Measurements from ENCODE around the gene USP28.
"Not testable (repeated sequence)": the region's sequence is repeated elsewhere in the genome, so short reads cannot be mapped to it uniquely, and the experiment has no call there.

USP28 gene

DNA sequence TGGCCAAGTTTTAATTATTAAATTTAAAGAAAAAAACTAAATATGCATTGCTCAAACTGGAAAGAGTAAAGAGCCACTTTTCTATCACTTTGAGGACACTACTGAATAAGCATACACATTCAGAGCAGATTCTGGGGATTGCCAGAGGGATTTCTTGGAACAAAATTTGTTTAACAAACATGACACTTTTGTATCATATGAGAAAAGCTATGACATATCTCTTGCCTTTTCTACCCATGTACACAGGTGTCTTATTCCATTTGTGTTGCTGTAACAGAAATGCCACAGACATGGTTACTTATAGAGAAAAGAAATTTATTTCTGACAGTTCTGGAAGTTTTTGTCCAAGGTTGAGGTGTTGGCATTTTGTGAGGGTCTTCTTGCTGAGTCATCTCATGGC is 13.5 kb upstream of the USP28 start:
- TF ChIP-seq, protein P1, sequence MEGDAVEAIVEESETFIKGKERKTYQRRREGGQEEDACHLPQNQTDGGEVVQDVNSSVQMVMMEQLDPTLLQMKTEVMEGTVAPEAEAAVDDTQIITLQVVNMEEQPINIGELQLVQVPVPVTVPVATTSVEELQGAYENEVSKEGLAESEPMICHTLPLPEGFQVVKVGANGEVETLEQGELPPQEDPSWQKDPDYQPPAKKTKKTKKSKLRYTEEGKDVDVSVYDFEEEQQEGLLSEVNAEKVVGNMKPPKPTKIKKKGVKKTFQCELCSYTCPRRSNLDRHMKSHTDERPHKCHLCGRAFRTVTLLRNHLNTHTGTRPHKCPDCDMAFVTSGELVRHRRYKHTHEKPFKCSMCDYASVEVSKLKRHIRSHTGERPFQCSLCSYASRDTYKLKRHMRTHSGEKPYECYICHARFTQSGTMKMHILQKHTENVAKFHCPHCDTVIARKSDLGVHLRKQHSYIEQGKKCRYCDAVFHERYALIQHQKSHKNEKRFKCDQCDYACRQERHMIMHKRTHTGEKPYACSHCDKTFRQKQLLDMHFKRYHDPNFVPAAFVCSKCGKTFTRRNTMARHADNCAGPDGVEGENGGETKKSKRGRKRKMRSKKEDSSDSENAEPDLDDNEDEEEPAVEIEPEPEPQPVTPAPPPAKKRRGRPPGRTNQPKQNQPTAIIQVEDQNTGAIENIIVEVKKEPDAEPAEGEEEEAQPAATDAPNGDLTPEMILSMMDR (conservative IDR thresholded peaks at IDR 0.05; ENCODE audit: control insufficient read depth, insufficient read depth, low read depth, low read length) = no peak
- no peak overlapping the region for H3K4me3 ChIP-seq (ENCODE audit: control insufficient read depth, low read depth, low read length)

GRCh38 chr11:113885897-113886296 is 10.5 kb upstream of the USP28 start:
- TF ChIP-seq, protein P1 (conservative IDR thresholded peaks at IDR 0.05; ENCODE audit: control insufficient read depth, insufficient read depth, low read depth, low read length) = no peak
- DNase-seq (ENCODE audit: low read depth) = no peak
- H3K4me3 ChIP-seq (ENCODE audit: control insufficient read depth, low read depth, low read length) = no peak overlapping the region

More for the DNA sequence above, 13.5 kb upstream of the USP28 start:
- DNase-seq (ENCODE audit: low read depth) = no peak

DNA sequence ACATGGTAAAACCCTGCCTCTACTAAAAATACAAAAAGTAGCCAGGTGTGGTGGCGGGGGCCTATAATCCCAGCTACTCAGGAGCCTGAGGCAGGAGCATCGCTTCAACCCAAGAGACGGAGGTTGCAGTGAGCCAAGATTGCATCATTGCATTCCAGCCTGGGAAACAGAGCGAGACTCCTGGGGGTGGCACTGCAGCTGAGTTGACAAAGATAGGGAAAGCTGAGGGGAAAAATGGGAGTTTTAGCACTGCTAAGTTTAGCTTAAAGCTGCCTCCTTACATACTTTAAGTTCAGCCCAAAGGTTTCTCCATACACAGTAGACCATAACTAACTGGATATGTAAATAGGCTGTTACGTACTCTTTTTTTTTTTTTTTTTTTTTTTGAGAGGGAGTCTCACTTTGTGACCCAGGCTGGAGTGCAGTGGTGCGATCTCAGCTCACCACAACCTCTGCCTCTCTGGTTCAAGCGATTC is 9.0 kb upstream of the USP28 start:
- TF ChIP-seq, protein P1 (conservative IDR thresholded peaks at IDR 0.05; ENCODE audit: control insufficient read depth, insufficient read depth, low read depth, low read length) = no peak
- DNase-seq (ENCODE audit: low read depth) = peak; percentile 30
- no peak overlapping the region for H3K4me3 ChIP-seq (ENCODE audit: control insufficient read depth, low read depth, low read length)

DNA sequence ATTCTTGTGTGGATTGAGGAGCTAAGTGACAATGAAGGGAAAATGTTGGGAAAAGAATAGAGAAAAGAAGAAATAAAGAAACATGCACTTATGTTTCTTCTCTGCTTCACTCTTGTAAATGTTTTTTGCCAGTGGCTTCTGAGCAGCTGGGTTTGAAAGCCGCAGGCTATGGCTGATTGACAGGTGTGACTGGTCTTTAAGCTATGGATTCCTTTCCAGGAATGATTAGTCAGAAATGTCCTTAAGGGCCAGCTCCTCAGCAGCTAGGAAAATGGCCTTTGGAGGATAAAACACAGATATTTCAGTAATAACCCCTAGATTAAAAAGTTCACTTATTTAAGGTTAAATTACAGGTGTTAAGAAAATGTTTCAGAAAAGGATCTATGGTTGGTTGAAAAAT is 6.5 kb upstream of the USP28 start:
- H3K4me3 ChIP-seq (ENCODE audit: control insufficient read depth, low read depth, low read length) = no peak overlapping the region
- TF ChIP-seq, protein P1 (conservative IDR thresholded peaks at IDR 0.05; ENCODE audit: control insufficient read depth, insufficient read depth, low read depth, low read length) = no peak
- no peak for DNase-seq (ENCODE audit: low read depth)

GRCh38 chr11:113880971-113881370 is 5.6 kb upstream of the USP28 start:
- TF ChIP-seq, protein P1 (conservative IDR thresholded peaks at IDR 0.05; ENCODE audit: control insufficient read depth, insufficient read depth, low read depth, low read length) = no peak
- no peak for DNase-seq (ENCODE audit: low read depth)
- H3K4me3 ChIP-seq (ENCODE audit: control insufficient read depth, low read depth, low read length) = no peak overlapping the region

DNA sequence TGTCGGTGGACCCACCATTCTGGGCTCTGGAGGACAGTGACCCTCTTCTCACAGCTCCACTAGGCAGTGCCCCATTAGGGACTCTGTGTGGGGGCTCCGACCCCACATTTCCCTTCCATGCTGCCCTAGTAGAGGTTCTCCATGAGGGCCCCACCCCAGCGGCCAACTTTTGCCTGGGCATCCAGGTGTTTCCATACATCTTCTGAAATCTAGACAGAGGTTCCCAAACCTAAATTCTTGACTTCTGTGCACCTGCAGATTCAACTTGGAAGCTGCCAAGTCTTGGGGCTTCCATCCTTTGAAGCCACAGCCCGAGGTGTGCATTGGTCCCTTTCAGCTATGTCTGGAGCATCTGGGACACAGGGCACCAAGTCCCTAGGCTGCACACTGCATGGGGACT is 4.1 kb upstream of the USP28 start:
- not testable (repeated sequence) for H3K4me3 ChIP-seq (ENCODE audit: control insufficient read depth, low read depth, low read length); DNase-seq (ENCODE audit: low read depth)

DNA sequence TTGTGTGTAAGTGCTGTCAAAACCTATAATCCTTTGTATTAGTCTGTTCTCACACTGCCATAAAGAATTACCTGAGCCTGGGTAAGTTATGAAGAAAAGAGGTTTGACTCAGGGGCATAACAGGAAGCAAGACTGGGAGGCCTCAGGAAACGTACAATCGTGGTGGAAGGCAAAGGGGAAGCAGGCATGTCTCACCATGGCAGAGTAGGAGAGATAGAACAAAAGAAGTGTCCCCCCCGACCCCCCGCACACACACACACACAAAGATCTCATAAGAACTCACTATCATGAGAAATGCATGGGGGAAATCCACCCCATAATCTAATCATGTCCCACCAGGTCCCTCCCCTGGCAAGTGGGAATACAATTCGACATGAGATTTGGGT is 2.3 kb upstream of the USP28 start:
- H3K4me3 ChIP-seq (ENCODE audit: control insufficient read depth, low read depth, low read length) = no peak overlapping the region
- TF ChIP-seq, protein P1 (conservative IDR thresholded peaks at IDR 0.05; ENCODE audit: control insufficient read depth, insufficient read depth, low read depth, low read length) = no peak
- no peak for DNase-seq (ENCODE audit: low read depth)

Measured in fibroblast of mammary gland (primary cell).